ENCODE results near the gene ARGFX. TPM values are rescaled to one million over a fixed set of nuclear protein-coding genes. Genes with fewer than 3 reads are reported as not detected.

ARGFX gene
- polyA plus RNA-seq: not detected in 2 replicates

DNA sequence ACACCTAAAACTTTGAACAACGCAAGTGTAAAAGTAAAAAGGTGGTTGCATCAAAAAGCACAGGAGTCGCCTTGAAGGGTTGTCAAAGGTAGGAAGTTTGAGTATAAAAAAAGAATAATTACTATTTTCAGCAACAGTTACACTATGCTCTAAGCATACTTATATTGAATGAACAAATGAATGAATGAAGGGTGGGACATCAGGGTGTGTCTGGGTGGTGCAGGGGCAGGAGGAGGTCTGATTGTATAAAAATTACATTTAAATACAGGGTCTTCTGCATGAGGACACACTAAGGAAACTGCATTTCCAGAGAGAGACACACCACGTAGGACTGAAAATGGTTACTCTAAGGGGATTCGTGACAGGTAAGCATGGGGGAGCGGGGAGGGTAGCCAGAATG, at the start of gene ARGFX:
Gene ARGFX (plus strand): TSS at position 301 of the 400 bp plus-strand sequence. CDS start 2,765 bp downstream, outside the sequence.

GRCh38 chr3:121545574-121546455, 21.9 kb upstream of the ARGFX start, which contains the start of gene POLQ:
Gene POLQ (minus strand): TSS chr3:121545988. CDS start chr3:121545877, 111 bp downstream.

DNA sequence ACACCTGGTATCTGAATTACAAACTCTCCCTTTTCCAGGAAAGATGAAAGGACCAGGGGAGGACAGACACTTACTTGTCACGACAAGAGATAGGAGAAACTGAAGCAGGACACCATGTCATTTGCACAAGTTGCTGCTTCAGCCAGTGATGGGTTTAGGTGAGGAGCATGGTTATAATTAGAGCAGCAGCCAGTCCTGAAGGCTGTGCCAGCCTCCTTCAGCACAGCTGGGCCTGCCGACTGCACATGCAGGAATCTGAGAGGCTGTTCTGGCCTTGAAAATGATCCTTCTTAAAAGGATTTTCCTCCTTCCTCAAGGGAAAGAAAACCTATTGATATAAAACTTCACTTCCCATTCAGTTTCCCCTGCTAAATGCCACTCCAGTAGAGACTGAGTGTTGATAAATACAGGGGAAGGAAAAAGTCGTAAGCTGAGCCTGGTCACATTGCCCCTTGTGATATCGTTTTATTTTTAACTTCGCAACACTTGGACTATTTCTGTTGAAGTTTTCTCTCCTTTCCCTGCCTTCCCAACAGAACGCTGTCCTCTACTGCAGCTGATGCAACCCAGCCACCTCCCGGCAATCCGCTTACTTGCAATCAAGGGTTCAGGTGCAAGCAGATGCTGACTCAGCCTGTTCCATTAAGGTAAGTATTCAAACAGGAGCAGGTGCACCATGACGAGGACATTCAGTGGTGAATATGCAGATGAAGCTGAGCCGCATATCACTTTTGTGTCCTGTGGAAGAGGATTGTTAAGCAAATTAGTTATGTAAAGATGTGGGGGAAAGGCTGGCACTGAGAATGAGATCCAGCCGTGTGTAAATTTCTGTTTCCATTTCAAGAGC, 25.3 kb downstream of the ARGFX start, which contains the start of gene FBXO40:
Gene FBXO40 (plus strand): TSS at position 524 of the 847 bp plus-strand sequence. CDS start 27,197 bp downstream, outside the sequence.

Other genes with a start within 250 kb of the ARGFX start
- 0.07 and 0.66 TPM in 2 replicates for gene POLQ, start 22.0 kb upstream of the ARGFX start, polyA plus RNA-seq
- gene FBXO40, start 25.4 kb downstream of the ARGFX start, polyA plus RNA-seq: 0.84 and 1.2 TPM in 2 replicates
- gene HCLS1, start 93.0 kb downstream of the ARGFX start, polyA plus RNA-seq: 0.31 TPM in 1 of 2 replicates, not detected in the other
- gene GOLGB1, start 181.8 kb downstream of the ARGFX start, polyA plus RNA-seq: 37.2 and 58.4 TPM in 2 replicates